GM21526 (cell line): ENCODE measurements around the gene EXT2.

Experiments
- ATAC-seq: cut with Tn5 transposase; IDR thresholded peaks from one replicate; pipeline ENCODE4 v1.9.1; 2021; ENCODE audit warnings: moderate library complexity; ENCODE audit not compliant: unreplicated experiment, low FRiP score

The EXT2 gene

DNA sequence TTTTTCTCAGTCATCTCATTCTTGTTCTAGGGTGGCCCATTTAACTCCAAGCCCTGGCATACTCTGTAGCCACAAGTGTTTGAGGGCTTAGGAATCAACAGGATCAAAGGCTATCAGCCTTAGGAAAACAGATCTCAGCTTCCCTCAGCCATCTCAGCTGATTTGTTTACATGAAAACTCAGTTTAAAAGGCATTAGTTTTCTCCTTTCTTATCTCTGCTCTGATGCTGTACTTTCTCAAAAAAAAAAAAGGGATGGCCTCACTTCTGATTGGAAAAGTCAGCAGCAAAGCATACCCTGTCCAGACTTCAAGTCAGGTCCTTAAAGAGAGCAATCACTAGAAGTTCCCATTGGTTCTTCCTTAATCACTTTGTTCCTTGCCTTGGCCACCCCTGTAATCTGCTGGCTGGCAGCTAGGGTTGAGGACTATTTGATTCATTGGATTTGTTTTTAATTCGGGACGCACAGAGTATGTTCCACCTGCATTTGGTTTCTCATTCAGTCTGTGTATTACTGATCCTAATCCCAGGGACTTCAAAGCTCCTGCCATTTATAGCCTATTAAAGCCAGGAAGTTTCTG, 102.8 kb downstream of the EXT2 start:
- no peak for ATAC-seq

DNA sequence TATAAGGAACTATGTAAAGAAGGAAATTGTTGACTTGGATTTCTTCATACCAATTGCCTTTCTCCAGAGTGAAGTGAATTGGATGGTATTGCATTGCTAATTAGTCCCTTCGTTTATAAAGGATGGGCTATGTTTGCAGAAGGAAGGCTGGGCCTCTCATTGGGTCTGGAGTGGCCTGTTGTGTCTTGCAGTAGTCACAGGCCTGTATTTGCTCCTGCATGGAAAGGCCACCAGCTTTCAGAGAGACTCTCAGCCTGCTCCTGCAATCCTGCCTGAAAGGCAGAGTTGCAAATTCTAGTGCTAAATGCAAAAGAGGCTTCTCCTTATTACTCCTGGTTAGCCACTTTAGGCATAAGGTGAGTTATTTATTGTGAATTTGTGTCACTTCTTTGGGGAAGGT, 103.8 kb downstream of the EXT2 start:
- ATAC-seq, result no peak

- ATAC-seq, result no peak
These were observed 104.3 kb downstream of the EXT2 start for GRCh38 chr11:44199816-44200215.

DNA sequence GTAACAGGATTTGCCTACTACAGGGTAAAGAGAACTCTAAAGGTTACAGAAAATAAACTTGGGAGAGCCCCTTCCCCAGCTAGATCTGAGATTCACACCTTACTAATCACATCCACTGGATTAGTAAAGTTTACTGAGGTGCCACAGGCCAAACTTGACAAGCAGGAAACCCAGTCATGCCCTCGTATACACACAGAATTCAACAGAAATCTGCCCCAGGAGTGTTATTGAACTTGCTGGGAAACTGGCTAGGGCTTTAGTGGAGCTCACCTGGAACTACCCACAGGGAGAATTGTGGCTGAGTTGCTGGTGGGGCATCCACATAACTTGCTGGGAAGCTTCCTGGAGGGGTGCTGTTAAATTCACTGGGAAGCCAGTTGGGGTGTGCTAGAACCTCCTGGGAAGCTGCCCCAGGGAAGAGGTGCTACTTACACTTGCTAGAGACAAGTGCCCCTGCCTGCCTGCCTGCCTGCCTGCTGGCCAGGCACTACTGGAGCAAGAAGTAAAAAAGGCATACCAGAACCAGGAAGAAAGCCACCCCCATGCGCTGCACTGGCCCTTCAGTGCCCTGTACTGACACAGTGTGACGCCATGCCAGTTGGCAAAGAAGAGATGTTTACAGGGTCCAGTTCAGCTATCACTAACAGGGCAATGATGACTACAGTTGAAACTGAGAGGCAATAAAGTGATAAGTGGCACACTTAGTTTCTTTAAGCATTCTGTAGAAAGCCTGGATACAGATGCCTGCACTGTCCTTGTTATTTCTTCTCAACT, 108.0 kb downstream of the EXT2 start:
- no peak for ATAC-seq

GRCh38 chr11:44205352-44205751, 109.9 kb downstream of the EXT2 start:
- ATAC-seq, result no peak

- no peak for ATAC-seq
These were observed 110.4 kb downstream of the EXT2 start for GRCh38 chr11:44205836-44206235.

- ATAC-seq, result no peak
These were observed 111.8 kb downstream of the EXT2 start for GRCh38 chr11:44207292-44207691.

DNA sequence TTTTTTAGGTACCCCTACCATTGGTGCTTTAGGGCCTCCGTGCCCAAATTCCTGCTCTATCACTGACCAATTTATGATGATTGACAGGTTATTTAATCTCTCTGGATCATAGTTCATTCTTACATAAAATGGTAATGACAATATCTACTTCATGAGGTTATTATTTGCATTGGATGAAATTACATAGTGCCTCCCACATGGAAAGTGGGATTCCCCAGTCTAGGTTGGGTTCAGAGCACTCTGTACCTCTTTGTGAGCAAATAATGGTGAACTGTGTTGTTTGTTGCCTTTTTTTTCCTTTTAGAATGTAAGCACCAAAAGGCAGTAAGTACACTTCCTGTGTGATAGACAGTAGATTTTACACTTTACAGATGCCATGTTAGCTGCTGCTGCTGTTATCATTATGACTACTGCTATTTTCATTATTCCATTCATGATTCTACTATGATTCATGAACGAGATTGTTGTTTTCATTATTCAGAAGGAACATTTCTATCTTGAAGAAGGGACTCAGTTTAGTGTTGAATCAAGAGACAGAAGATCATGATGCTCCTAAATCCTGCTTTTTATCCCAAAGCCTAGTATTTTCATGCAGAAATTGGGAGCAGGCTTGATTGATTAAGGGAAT, 113.6 kb downstream of the EXT2 start:
- no peak for ATAC-seq

DNA sequence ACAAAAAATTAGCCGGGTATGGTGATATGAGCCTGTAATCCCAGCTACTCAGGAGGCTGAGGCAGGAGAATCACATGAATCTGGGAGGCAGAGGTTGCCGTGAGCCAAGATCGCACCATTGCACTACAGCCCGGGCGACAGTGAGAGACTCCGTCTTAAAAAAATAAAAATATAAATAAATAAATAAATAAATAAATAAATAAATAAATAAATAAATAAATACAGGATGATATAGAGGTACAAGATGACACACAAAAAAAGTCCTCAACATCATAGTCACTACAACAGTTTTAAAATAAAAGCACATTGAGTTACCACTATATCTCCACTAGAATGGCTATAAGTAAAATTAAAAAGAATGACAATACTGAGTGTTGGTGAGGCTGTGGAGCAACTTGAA, 116.7 kb downstream of the EXT2 start:
- no peak for ATAC-seq

DNA sequence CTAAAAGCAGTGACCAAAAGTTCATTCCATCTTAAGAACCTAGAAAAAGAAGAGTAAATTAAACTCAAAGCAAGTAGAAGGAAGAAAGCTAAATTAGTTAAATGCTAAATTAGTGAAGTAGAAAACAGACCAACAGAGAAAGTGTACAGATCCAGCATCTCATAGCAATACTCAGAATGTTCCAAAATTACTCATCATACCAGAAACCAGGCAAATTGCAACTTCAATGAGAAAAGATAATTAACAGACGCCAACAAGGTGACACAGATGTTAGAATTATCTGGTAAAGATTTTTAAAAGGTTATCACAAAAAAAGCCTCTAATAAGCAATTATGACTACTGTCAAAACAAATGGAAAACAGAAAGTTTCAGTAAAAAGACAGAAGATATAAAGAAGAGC, 117.7 kb downstream of the EXT2 start:
- no peak for ATAC-seq

GRCh38 chr11:44217432-44217831, 122.0 kb downstream of the EXT2 start:
- no peak for ATAC-seq

GRCh38 chr11:44219830-44220796, 124.6 kb downstream of the EXT2 start:
- ATAC-seq, result no peak

- no peak for ATAC-seq
These were observed 126.0 kb downstream of the EXT2 start for GRCh38 chr11:44221456-44221855.

DNA sequence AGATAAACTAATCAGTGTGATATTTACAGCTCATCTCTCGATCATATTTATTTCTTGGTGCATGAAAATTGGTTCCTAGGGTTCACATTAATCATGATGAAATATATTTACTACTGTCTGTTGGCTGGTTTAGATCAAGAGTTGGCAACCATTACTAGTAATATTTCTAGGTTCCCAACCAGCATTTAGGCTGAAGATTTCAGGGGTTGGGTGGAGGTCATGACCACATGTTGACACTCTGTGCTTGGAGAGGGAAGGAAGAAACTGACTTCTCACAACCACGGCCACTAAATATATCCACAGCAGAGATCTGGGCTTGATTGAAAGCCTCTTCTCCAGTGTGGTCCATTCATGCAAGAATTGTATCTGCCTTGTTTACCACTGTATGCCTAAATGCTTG, 126.5 kb downstream of the EXT2 start:
- no peak for ATAC-seq

GRCh38 chr11:44223238-44223637, 127.8 kb downstream of the EXT2 start:
- ATAC-seq, result no peak

GRCh38 chr11:44224867-44225501, 129.5 kb downstream of the EXT2 start:
- ATAC-seq, result no peak

DNA sequence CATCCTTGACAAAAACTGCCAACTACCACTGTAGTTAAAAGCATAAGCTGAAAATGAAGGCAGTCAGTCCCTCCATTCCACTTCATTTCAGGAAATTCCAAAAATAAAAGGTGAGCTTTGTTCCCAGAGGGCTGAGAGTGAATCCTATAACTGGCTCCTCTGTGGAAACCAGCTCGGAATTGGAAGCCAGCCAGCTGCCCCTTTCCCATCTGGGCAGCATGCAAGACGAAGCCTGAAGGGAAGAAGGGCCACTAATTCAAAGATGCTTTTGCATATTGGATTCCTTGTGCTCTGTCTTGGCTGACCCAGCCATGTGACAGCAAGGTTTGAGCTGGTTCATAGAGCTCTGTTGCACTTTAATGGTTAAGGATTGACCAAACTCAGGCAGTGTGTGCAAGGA, 131.0 kb downstream of the EXT2 start:
- ATAC-seq, result no peak

DNA sequence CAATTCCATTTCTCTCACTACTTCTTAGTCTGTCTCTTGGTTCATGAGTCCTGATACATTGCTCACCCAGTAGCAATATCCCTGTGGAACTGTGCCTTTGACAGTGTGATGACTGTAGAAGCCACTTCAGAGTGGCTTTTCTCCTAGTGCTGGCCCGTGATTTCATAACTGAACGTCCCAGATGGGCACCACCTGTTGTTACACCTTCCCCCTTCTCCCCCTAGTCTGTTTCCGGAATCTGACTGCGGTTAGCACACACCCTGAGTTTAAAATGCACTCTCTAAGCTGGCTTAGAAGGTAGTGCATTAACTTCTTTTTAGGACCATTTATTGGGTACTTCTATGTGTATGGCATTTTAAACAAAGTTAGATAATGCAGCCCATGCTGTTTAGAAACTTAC, 131.5 kb downstream of the EXT2 start:
- no peak for ATAC-seq

DNA sequence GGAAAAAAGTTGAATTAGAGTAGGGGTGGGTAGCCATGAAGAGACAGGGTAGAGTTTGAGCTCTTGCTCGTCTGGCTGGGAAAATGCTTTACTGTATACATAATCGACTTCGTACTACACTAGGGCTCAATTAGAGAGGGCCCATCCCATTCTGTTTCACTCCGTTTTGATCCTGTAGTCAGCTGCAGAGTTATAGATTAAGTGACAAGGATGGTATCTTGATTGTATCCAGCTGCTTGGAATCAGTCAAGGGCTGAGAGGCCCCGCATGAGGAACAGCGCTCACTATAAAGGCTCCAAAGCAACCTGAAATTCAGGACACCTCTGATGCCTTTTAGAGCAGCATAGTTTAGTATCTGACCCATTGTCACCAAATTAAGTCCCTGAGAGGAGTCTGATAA, 132.9 kb downstream of the EXT2 start:
- no peak for ATAC-seq

DNA sequence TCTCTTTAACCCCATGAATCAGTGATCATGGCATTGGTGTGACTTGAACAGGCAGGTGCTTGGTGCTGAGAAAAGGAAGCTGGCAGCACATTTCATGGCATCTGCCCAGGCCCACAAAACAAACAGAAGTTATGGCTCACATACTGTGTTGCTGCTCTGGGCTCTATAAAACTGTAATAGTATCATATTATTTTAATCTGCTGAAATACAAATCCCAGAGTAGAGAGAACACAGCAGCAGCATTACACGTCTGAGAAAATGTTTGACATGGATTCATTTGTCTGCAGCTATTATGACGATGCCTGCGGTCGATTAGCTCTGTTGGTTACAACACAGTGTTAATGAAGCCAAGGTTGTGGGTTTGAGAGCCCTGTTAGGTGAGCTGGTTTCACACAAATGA, 133.6 kb downstream of the EXT2 start:
- ATAC-seq, result no peak
